NCI-H345 (cell line): ENCODE data around the gene FBXL13.
"Not testable (repeated sequence)": the region's sequence is repeated elsewhere in the genome, so short reads cannot be mapped to it uniquely, and the experiment has no call there.

Experiments
- DNase-seq: peaks from one replicate; lab custom pipeline; 2025; lab: John Stamatoyannopoulos, UW

FBXL13 gene

DNA sequence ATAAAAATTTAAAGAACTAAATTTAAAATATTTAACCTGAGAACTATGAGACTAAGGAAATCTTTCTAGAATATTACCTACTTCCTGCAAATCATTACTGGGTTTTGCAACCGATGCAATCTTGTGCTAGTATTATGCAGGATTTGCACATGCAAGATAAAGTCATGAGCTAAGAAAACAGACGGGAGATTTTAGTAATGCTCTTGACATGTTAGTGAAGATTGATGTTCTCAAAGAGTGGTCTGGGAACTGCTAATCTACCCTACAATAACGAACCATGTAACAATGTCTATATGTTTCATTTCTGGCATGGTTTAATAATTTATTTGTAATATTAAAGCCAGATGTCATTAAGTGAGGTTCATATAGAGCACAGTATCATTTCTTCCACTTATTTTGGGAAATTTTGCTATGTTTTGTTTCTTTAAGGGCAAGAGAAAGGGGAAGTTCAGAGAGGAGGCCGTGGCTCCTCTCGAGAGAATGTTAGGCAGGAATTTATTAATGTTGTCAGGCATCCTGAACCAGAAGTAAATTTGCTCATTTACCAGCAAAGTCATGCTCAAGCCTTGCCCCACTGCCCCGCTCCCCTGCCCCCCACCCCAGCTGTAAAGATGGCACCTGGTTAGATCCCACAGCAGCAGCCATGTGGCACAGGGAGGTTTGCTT lies 139.0 kb downstream of the FBXL13 start:
- no peak for DNase-seq

DNA sequence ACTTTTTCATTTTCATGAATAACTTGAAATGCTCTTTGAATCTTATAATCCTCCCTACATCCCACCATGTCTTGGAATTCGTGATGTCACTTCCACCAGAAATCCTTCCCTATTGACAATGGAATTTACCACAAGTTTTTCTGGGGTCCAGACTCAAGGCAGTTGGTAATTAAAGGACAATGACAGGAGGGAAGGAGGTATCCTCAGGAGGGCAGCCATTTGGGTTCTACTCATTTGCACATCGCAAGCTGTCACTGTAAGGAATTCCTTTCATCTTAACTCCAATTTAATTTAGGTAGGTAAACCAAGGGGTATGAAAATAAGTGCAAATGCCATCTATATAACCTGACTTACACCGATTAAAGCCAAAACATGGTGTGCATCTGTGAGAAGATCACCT lies 139.9 kb downstream of the FBXL13 start:
- no peak for DNase-seq

DNA sequence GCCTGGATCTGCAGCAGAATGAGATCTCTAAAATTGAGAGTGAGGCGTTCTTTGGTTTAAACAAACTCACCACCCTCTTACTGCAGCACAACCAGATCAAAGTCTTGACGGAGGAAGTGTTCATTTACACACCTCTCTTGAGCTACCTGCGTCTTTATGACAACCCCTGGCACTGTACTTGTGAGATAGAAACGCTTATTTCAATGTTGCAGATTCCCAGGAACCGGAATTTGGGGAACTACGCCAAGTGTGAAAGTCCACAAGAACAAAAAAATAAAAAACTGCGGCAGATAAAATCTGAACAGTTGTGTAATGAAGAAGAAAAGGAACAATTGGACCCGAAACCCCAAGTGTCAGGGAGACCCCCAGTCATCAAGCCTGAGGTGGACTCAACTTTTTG lies 140.4 kb downstream of the FBXL13 start:
- DNase-seq = no peak

DNA sequence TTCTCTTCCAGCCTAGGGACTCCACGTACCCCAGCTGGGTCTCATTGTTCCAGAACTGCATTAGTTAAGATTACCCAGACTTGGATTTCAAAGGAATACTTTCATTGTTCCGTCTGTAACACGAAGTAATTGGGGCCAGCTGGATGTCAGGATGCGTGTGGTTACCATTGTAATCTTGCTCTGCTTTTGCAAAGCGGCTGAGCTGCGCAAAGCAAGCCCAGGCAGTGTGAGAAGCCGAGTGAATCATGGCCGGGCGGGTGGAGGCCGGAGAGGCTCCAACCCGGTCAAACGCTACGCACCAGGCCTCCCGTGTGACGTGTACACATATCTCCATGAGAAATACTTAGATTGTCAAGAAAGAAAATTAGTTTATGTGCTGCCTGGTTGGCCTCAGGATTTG lies 140.8 kb downstream of the FBXL13 start:
- no peak for DNase-seq

DNA sequence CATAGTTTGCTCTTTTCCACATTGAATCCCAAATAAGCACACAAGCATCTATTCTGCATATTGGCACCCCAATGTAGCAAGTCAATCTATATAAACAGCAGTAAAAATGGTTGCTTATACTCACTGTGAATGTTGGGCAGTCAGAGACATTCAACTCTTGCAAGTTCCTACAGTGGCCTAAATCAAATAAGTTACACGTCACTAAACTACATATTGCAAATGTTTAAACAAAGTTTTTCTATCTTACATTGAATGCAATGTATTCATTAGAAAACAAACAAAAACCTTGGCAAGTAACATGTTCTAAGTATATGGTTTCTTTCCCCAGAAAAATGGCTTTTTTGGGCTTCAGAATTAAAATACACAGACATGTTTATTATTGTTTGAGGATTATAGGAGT lies 142.8 kb downstream of the FBXL13 start:
- no peak for DNase-seq

DNA sequence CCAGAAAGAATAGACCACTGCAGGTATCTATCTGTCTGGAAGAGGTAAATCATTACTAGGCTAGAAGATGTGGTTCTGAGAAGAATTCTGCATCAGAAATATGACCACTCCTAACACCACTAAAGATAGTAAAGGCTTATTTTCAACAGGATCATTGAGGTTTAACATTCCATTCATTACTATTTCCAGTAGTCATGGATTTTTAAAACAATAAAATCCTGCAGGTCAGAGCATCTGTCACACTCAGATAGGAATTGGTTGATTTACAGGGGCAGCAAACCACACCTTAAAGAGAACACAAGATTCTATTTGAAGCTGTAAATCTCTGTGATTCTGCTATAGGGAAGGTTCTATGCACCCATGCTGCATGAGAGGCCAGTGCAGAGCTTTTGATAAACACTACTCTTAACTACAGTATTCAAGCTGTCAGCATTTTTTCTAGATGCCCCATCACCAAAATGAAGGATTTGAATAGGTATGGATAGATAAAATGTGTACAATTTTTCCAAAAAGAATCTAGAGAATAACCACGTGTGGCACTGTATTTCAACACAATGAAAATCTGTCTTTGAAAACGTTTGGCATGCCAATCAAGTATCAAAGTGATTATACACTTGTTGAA lies 147.2 kb downstream of the FBXL13 start:
- DNase-seq = no peak

DNA sequence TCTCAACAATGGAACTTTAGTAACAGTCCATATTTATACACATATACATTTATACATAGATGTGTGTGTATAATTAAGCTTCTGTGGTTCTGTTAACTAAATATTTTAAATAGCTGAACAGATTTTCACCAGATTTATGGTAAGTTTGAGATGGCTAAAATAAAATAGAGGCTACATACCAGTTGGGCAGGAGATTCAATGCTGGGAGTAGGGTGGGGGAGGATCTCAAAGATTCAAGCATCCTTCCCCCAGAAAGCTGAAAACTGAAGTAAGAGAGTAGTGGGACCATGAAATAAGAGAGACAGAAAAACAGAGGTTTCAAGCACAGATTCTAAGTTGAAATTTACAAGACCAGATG lies 147.8 kb downstream of the FBXL13 start:
- no peak for DNase-seq

DNA sequence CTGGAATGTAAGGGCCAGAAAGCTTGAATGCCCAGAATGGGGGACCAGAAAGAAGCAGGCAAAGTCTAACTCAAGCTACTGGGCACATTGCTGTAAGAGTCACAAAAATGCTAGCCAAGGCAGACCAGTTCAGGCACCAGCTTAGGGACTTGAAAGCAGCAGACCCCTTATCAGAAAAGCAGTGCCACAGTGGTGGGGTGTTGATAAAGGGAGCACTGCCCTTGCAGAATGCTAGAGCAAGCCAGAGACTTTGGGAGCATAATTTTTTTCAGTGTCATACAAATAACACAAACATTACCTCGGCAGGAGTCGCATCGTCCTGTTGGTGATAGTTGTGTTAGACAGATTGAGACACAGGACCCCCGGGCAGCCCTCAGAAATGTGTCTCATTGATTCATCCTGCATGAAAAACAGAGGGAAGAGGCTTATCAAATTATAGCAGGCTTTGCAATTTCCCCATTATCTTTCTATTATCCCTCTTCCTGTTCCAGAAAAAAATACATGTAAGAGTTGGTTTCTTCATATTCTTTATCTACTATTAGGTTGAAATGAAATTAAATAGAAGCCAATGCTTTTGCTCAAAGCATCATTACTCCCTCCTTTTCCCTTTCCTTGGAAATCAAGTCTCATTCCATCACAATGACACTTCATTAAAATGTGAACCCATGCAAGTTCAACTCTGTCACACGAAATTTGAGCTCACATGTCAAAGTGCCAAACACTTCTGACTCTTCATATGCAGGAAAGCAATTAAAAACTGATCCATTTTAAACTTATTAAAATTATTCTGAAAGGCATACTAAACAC lies 148.4 kb downstream of the FBXL13 start:
- no peak for DNase-seq

DNA sequence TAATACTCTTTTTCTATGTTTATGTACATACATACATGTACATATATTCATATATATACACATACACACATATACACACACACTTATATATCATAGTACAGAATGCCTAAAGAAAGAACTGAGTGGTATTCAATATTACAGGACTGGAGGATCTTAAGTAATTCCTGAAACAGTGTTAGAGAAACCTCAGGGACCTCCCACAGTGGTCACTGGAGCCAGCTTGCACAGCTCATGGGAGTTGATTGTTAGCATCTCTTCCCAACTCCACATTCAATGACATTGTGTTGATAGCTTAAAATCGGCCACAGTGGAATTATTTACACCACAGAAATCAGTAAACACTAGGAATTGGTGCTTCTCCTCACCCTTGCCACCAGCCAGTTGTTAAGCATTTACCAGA lies 155.8 kb downstream of the FBXL13 start:
- no peak for DNase-seq

DNA sequence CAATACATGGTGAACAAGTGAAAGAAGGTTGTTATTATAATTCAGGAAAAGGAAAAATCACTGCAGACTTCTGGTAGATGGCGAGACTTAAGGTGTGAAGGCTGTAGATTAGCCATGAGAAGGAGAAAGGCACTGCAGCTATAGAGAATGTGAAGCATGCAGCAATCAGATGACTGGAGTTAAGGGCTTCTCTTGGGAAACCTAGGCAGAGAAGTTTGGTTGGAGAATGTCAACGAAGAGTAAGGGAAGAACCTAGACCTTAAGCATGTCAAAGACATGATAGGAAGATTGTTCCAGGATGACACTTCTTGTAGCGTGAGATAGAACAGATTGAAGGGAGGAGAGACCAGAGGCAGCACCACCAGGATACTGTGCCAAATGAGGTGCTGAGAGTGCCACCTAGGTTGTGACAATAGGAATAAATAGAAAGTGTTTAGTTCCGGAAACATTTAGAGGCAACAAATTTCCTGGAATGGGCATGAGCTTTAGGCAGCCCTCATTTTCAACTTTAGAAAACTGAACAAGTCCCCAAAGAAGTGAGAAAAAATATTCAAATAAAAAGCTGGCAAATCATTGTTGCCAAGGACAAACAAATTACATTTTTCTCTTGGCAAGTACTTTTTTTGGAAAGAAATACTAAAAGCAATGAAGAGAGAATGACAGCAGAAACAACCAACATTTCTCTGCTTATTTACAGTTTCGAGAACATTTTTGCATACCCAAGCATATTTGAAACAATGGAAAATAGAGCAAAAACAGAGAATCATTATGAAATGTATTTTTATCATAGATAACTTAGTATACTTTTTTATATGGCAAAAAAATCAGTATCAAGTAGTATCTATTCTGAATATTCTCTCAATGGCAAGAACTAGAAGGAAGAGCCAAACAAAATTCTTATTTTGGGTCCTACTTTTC lies 156.9 kb downstream of the FBXL13 start:
- no peak for DNase-seq

DNA sequence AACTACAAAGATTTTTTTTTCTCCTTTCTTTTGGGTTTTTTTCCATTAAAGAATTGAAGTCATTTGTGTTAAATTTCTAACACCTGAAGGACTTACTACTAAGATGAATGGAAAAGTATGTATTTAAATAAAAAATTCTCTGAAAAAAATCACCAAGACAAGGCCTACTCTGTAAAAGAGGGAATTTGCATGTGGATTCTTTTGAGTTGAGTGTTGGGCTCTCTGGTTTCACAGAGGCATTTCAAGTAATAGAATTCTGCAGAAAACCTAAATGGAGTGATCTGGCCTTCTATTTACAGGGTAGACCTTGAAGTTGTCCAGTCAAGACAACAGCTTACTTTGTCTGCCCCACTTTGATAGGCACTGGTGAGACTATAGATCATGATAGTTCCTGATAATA lies 157.7 kb downstream of the FBXL13 start:
- DNase-seq = no peak

DNA sequence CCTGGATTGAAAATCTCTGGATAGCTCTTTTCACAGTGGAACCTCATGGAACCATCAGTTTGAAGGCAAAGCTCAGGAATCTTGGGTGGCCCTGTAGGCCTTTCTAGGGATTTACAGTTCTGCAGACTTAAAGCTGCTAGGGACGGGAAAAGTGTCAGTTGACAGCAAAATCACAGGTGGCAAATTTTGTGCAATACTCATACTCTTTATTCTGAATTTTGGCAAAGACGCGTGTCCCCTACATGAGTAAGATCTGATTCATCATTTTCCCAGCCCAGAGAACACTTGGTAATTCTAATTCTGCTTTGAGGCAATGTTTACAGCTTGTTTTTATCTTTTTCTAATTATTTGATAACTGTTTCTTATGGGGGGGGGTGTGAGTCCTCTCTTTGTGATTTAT lies 158.2 kb downstream of the FBXL13 start:
- DNase-seq = no peak

DNA sequence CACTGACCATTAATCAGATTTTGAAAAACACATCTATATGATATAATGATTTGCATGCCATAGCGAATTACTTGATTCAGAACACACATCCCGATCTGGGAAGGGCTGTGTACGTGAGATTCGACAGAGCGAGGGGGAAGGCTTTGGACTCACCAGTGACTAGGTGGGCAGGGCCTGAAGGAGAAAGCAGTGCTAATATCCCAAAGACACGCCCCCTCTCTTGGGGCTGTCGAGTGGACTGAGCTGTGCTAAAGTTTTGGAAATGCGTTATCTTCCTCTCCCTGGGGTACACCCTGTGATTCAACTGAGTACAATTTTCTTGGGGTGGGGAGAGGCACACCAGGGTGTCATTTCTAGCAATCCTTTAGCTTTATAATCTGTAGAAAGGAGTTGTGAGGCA lies 160.0 kb downstream of the FBXL13 start:
- DNase-seq = no peak

DNA sequence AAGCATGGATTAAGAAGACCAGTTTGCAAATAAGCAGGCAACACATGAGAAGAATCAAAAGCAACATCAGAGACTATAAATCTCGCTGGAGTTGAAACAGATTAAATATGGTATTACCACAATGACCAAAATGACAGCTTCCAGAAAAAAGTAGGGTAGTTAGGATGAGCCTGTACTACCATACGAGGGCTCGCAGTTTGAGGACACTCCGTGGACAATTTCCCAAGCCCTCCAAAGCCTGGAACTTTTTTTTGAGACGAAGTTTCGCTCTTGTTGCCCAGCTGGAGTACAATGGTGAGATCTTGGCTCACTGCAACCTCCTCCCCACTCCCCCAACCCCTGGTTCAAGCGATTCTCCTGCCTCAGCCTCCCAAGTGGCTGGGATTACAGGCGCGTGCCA lies 160.8 kb downstream of the FBXL13 start:
- DNase-seq = no peak

DNA sequence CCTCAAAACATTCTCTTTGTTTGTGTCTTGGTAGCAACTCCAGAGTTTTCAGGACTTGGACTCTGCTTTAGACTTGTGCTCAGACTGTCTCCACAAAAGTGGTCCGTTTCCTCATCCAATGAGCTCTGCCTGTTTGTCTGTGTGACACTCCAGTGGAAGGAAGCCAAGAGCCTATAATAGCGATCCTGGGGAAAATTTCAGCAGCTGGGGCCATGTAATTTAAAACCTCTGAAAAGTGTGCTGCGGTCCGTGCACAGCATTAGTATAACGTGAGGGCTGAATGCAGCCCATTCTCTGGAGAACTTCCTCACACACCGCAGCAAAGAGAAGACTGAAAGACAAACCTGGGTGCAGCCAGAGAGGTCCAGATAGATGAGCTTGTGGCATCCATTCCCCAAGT lies 161.9 kb downstream of the FBXL13 start, which contains the start of gene LRRC17:
Gene LRRC17 (plus strand): TSS at position 259 of the 400 bp plus-strand sequence. CDS start 20,914 bp downstream, outside the sequence.
- peak; percentile 50 for DNase-seq

DNA sequence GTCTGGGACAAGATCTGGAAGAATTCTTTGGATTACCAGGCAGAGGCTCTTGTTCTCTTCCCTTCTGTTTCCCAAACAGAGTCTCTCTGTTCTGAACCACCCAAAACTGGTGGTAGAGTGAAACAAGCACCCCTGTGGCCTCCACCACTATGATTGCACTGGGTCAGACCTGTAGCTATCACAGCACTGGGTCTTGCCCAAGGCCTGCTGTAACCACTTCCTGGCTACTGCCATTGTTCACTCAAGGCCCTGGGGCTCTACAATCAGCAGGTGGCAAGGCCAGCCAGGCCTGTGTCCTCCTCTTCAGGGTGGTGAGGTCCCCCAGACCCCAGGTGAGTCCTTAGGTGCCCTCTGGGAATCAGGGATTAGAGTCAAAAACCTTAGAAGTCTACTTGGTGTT lies 165.9 kb downstream of the FBXL13 start:
- no peak for DNase-seq

DNA sequence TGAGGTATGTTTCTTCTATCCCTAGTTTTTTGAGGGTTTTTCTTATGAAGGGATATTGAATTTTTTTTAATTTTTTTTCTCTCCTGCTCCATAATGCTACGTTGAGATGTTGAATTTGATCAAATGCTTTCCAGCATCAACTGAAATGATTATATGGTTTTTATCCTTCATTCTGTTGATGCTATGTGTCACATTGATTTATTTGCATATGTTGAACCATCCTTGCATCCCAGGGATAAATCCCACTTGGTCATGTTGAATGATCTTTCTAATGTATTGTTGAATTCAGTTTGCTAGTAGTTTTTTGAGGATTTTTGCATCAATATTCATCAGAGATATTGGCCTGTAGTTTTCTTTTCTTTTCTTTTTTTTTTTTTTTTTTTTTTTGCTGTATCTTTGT lies 171.0 kb downstream of the FBXL13 start:
- DNase-seq = not testable (repeated sequence)

DNA sequence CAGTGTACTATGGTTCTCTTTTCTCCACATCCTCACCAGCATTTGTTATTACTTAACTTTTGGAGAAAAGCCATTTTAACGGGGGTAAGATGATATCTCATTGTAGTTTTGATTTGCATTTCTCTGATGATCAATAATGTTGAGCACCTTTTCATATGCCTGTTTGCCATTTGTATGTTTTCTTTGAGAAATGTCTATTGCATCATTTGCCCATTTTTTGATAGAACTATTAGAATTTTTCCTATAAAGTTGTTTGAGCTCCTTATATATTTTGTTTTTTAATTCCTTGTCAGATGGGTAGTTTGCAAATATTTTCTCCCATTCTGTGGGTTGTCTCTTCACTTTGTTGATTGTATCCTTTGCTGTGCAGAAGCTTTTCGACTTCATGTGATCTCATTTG lies 172.5 kb downstream of the FBXL13 start:
- DNase-seq = not testable (repeated sequence)

DNA sequence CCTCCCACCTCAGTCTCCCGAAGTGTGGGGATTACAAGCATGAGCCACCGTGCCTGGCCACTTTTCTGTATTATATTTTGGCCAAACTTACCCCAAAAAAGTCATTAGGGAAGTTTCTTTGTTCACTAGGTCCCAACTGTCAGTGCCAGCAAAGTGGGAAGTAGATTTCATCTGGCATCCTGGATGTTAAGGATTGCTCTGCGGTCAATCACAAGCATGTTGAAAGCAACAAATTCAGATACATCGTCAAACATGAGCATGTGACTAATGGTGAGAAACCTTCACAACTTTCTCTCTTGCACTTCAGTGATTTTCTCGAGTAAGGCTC lies 176.1 kb downstream of the FBXL13 start:
- DNase-seq = no peak

DNA sequence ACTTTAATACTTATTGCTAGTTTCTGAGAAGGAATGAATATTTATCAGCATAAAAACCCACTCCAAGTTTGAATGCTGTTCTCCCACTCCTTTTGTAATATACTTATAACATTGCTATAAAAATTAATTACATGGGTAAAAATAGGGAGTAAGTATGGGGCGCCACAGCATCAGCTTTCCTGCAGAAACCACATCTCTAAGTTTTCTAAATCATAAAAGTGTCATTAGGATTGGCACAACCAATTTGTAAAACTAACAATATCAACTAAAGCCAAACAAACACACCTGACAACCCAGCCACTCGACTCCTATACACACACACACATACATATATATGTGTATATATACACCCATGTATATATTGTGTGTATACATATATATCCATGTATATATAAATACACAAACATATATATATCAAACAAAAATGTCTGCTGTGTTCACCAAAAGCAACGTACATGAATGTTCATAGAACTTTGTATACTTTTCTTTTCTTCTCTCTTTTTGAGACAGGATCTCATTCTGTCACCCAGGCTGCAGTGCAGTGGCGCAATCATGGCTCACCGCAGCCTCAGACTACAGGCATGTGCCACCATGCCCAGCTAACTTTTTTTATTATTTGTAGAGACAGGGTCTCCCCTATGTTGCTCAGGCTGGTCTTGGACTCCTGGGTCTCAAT lies 176.6 kb downstream of the FBXL13 start:
- no peak for DNase-seq

DNA sequence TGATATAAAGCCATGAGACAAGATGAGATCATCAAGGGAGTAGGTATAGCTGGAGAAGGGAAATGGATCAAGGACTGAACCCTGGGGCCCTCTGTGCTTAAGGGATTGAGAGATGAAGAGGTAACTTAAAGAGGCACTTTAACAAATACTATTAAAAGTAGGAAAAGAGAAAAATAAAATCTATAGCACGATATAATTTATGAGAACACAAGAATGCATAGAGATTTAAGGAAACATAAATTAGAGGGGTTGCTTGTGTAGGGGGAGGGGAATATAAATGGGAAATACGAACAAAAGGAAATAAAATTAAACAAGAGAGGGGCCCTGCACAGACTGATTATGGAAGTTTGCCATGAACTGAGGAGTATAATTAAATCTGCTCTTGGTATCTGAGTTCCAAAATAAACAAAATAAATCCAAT lies 177.4 kb downstream of the FBXL13 start:
- DNase-seq = no peak

DNA sequence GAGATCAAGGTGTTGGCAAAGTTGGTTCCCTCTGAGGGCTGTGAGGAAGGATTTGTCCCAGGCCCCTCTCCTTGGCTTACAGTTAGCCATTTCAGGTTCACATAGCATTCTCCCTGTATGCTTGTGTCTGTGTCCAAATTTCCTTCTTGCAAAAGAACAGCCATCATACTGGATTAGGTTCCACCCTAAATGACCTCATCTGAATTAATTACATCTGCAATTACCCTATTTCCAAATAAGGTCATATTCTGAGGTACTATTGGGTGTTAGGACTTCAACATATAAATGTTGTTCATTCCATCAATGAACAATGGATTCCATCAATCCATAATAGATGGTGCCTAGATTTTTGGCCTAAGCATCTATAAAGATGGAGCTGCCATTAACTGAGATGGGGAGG lies 178.0 kb downstream of the FBXL13 start:
- DNase-seq = no peak
